Fibroblast of lung (primary cell): Measurements from ENCODE around the gene RBM33. TPM values are rescaled to one million over a fixed set of nuclear protein-coding genes. Genes with fewer than 3 reads are reported as not detected.

Source experiments
- DNase-seq, 2 donors: peaks; one replicate each; pipeline versions ENCODE4 v3.0.0 to v3.0.0-alpha.2; 2010; ENCODE audit warnings: low read depth in 2 of 2
- H2AFZ ChIP-seq: 2 replicates; pipeline ENCODE4 v1.5.1; 2012; ENCODE audit warnings: low read length, control low read depth, inconsistent platforms
- H3K27ac ChIP-seq: 2 replicates; pipeline ENCODE4 v1.5.1; 2011; ENCODE audit warnings: low read length, control low read depth; ENCODE audit not compliant: insufficient read depth
- H3K27me3 ChIP-seq: 2 replicates; pipeline ENCODE4 v1.5.1; 2011; ENCODE audit warnings: mild to moderate bottlenecking, low read length; ENCODE audit not compliant: control insufficient read depth, insufficient read depth
- H3K36me3 ChIP-seq: 2 replicates; pipeline ENCODE4 v1.5.1; 2011; ENCODE audit warnings: low read length; ENCODE audit not compliant: control insufficient read depth, insufficient read depth
- H3K4me1 ChIP-seq: 2 replicates; pipeline ENCODE4 v1.5.1; 2011; ENCODE audit warnings: low read length; ENCODE audit not compliant: control insufficient read depth, insufficient read depth; ENCODE audit errors: extremely low read depth
- H3K4me2 ChIP-seq: 2 replicates; pipeline ENCODE4 v1.5.1; 2011; ENCODE audit warnings: low read length, control low read depth; ENCODE audit not compliant: insufficient read depth; ENCODE audit errors: extremely low read depth
- H3K4me3 ChIP-seq, 4 experiments: fragments of 200-600 bp in 1 of 4; sonication (generic) in 1 of 4; replicated peaks in 1 of 4; 2 replicates each; pipeline ENCODE4 v1.5.1; 2011 to 2016; ENCODE audit warnings: low read length in 4 of 4, low read depth in 3 of 4, mild to moderate bottlenecking in 3 of 4, control low read depth in 2 of 4, inconsistent platforms in 1 of 4, mixed read lengths in 1 of 4; ENCODE audit not compliant: insufficient read depth in 1 of 4; ENCODE audit errors: control extremely low read depth in 1 of 4
- H3K79me2 ChIP-seq: 2 replicates; pipeline ENCODE4 v1.5.1; 2012; ENCODE audit warnings: mild to moderate bottlenecking, low read length, inconsistent platforms; ENCODE audit not compliant: control insufficient read depth, insufficient read depth
- H3K9ac ChIP-seq: 2 replicates; pipeline ENCODE4 v1.5.1; 2011; ENCODE audit warnings: mild to moderate bottlenecking, low read length, control low read depth; ENCODE audit not compliant: insufficient read depth
- H3K9me3 ChIP-seq: 2 replicates; pipeline ENCODE4 v1.5.1; 2012; ENCODE audit warnings: low read depth, low read length; ENCODE audit not compliant: control insufficient read depth, insufficient read depth
- H4K20me1 ChIP-seq: 2 replicates; pipeline ENCODE4 v1.5.1; 2011; ENCODE audit warnings: low read length; ENCODE audit not compliant: control insufficient read depth, insufficient read depth; ENCODE audit errors: extremely low read depth
- CTCF ChIP-seq, 2 donors: IDR thresholded peaks in 1 of 2; conservative IDR thresholded peaks in 1 of 2; 1 replicate in 1 of 2; 2 replicates in 1 of 2; pipeline ENCODE4 v1.5.1; 2011 to 2012; ENCODE audit warnings: low read length in 2 of 2, control low read depth in 1 of 2, inconsistent platforms in 1 of 2, low read depth in 1 of 2, mild to moderate bottlenecking in 1 of 2
- EZH2 ChIP-seq: IDR thresholded peaks from 2 replicates; pipeline ENCODE4 v1.5.1; 2012; ENCODE audit warnings: low read length, control low read depth, mild to moderate bottlenecking; ENCODE audit errors: missing control alignments
- polyA plus RNA-seq, 2 donors: library from polyadenylated mRNA; depleted of rRNA in 1 of 2; stranded (reverse) in 1 of 2; unstranded in 1 of 2; fragments of >200 nt; gene quantifications; 2 replicates each; pipeline ENCODE4 v1.2.1, GENCODE V29; 2011 to 2012; ENCODE audit warnings: missing spikeins in 1 of 2
- total RNA-seq: library from RNA; depleted of rRNA; stranded (reverse); fragments of >200 nt; gene quantifications from 2 replicates; pipeline ENCODE4 v1.2.1, GENCODE V29; 2014

The RBM33 gene
- total and polyA plus RNA-seq, 2 donors (not counting 1 experiment from before 2014, with no cell fraction given) = 6.9 to 33.2 TPM

GRCh38 chr7:155609185-155609584 is 35.3 kb upstream of the RBM33 start:
- H3K4me3 ChIP-seq = no peak overlapping the region
- no peak overlapping the region for H3K27ac ChIP-seq
- H3K27me3 ChIP-seq = no peaks in the 10 kb centered on the region
- H2AFZ ChIP-seq = no peak overlapping the region
- H4K20me1 ChIP-seq = no peaks in the 10 kb centered on the region
- no peaks in the 10 kb centered on the region for H3K36me3 ChIP-seq
- no peaks in the 10 kb centered on the region for H3K9me3 ChIP-seq
- no peaks in the 10 kb centered on the region for H3K4me1 ChIP-seq
- no peaks in the 10 kb centered on the region for H3K79me2 ChIP-seq
- H3K4me2 ChIP-seq = no peak overlapping the region
- TF ChIP-seq CTCF (conservative IDR thresholded peaks at IDR 0.05 in 1 of 2, IDR thresholded peaks at IDR 0.05 in 1 of 2; ENCODE audit: low read depth in 1 of 2, low read length in 2 of 2) (no peak), EZH2 (no peak)
- no peak for DNase-seq
- H3K9ac ChIP-seq = no peak overlapping the region

GRCh38 chr7:155610633-155611193 is 33.7 kb upstream of the RBM33 start:
- TF ChIP-seq CTCF (conservative IDR thresholded peaks at IDR 0.05 in 1 of 2, IDR thresholded peaks at IDR 0.05 in 1 of 2; ENCODE audit: low read depth in 1 of 2, low read length in 2 of 2) (no peak), EZH2 (no peak)

GRCh38 chr7:155611808-155612447 is 32.5 kb upstream of the RBM33 start:
- DNase-seq = no peak
- no peak overlapping the region for H3K27ac ChIP-seq
- no peaks in the 10 kb centered on the region for H3K27me3 ChIP-seq
- no peaks in the 10 kb centered on the region for H3K79me2 ChIP-seq
- no peaks in the 10 kb centered on the region for H3K9me3 ChIP-seq
- H3K4me2 ChIP-seq = no peak overlapping the region
- H3K4me1 ChIP-seq = no peaks in the 10 kb centered on the region
- H4K20me1 ChIP-seq = no peaks in the 10 kb centered on the region
- no peak overlapping the region for H3K4me3 ChIP-seq
- TF ChIP-seq CTCF (conservative IDR thresholded peaks at IDR 0.05 in 1 of 2, IDR thresholded peaks at IDR 0.05 in 1 of 2; ENCODE audit: low read depth in 1 of 2, low read length in 2 of 2) (no peak), EZH2 (no peak)
- H3K9ac ChIP-seq = no peak overlapping the region
- no peak overlapping the region for H2AFZ ChIP-seq
- H3K36me3 ChIP-seq = no peaks in the 10 kb centered on the region

More at GRCh38 chr7:155610633-155611193, 33.7 kb upstream of the RBM33 start:
- Histone ChIP-seq H3K27ac (no peak overlapping the region), H4K20me1 (no peaks in the 10 kb centered on the region), H3K9ac (no peak overlapping the region), H3K4me1 (no peaks in the 10 kb centered on the region), H3K79me2 (no peaks in the 10 kb centered on the region), H3K36me3 (no peaks in the 10 kb centered on the region), H3K9me3 (no peaks in the 10 kb centered on the region), H2AFZ (no peak overlapping the region), H3K4me2 (no peak overlapping the region), H3K4me3 (no peak overlapping the region), H3K27me3 (no peaks in the 10 kb centered on the region)
- DNase-seq = no peak
